GM18907 (cell line): ENCODE data around the gene CCDC116.
A peak's percentile ranks its signal among the peaks of the same experiment; 100 is the strongest.

Experiments
- ATAC-seq: cut with Tn5 transposase; IDR thresholded peaks from one replicate; pipeline ENCODE4 v1.9.1; 2021; ENCODE audit warnings: mild to moderate bottlenecking, moderate library complexity; ENCODE audit not compliant: unreplicated experiment

CCDC116 gene

GRCh38 chr22:21650823-21651520 is 18.4 kb downstream of the CCDC116 start:
- peak; percentile 2 for ATAC-seq

GRCh38 chr22:21651521-21652009 is 19.0 kb downstream of the CCDC116 start:
- ATAC-seq = peak; percentile 33

GRCh38 chr22:21652010-21652546 is 19.5 kb downstream of the CCDC116 start:
- ATAC-seq = peak; percentile 76

GRCh38 chr22:21652547-21653545 is 20.3 kb downstream of the CCDC116 start:
- no peak for ATAC-seq

- no peak for ATAC-seq
Observed at GRCh38 chr22:21657020-21657359, 24.4 kb downstream of the CCDC116 start.

GRCh38 chr22:21657360-21658032 is 24.9 kb downstream of the CCDC116 start:
- peak; percentile 62 for ATAC-seq

GRCh38 chr22:21659864-21660525 is 27.4 kb downstream of the CCDC116 start:
- no peak for ATAC-seq

GRCh38 chr22:21660904-21661303 is 28.3 kb downstream of the CCDC116 start:
- ATAC-seq = no peak

- ATAC-seq = no peak
Observed at GRCh38 chr22:21661991-21662390, 29.4 kb downstream of the CCDC116 start.

- ATAC-seq = no peak
Observed at GRCh38 chr22:21663738-21664137, 31.2 kb downstream of the CCDC116 start.

GRCh38 chr22:21665047-21665851 is 32.7 kb downstream of the CCDC116 start:
- peak; percentile 7 for ATAC-seq

GRCh38 chr22:21666786-21667185 is 34.2 kb downstream of the CCDC116 start:
- ATAC-seq = no peak

GRCh38 chr22:21669026-21669425 is 36.5 kb downstream of the CCDC116 start:
- no peak for ATAC-seq

GRCh38 chr22:21672107-21672629 is 39.6 kb downstream of the CCDC116 start:
- ATAC-seq = no peak

- ATAC-seq = no peak
Observed at GRCh38 chr22:21673534-21674321, 41.2 kb downstream of the CCDC116 start.

- no peak for ATAC-seq
Observed at GRCh38 chr22:21674638-21675245, 42.2 kb downstream of the CCDC116 start.

- no peak for ATAC-seq
Observed at GRCh38 chr22:21677606-21678443, 45.3 kb downstream of the CCDC116 start.
